GM18502 (cell line): ENCODE data around the gene ERGIC1.

Experiments used
- ATAC-seq: cut with Tn5 transposase; IDR thresholded peaks from one replicate; pipeline ENCODE4 v1.9.1; 2021; ENCODE audit warnings: mild to moderate bottlenecking; ENCODE audit not compliant: unreplicated experiment, poor library complexity

Gene ERGIC1

GRCh38 chr5:172910828-172911627 lies 77.0 kb downstream of the ERGIC1 start:
- no peak for ATAC-seq

GRCh38 chr5:172911628-172911880 lies 77.5 kb downstream of the ERGIC1 start:
- ATAC-seq: no peak

GRCh38 chr5:172911976-172912375 lies 77.9 kb downstream of the ERGIC1 start:
- ATAC-seq: no peak

DNA sequence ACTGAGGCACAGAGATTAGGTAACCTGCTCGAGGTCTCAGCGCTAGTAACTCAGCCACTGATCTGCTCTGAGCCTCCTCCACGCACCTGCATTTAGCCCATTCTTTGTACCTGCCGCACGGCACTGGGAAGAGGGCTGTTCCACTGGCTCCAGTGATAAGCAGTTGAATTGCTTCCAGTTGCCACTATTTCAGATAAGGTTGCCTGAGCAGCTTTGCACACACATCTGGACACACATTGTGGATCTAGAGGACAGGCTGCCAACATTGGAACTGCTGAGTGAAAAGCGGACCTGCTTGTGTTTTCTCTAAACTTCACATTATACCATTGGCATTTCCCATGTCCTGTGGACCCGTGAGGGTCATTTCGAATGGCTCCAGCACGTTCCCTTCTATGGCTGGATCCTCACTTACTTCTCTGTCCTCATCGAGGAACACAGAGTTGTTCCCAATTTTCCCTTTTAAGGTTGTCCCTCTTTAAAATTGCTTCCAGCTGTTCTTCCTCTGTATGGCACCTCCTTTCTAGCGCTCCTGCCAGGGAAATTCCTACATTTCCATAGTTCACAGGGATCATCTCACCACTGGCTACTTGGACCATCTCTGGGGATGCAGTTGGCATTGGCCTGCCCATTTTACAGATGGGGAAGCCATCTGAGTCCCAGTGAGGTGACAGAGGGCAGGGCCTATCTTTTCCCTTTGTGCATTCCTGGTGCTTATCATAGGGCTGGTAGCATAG lies 79.2 kb downstream of the ERGIC1 start:
- ATAC-seq: no peak

GRCh38 chr5:172915514-172915913 lies 81.5 kb downstream of the ERGIC1 start:
- no peak for ATAC-seq

DNA sequence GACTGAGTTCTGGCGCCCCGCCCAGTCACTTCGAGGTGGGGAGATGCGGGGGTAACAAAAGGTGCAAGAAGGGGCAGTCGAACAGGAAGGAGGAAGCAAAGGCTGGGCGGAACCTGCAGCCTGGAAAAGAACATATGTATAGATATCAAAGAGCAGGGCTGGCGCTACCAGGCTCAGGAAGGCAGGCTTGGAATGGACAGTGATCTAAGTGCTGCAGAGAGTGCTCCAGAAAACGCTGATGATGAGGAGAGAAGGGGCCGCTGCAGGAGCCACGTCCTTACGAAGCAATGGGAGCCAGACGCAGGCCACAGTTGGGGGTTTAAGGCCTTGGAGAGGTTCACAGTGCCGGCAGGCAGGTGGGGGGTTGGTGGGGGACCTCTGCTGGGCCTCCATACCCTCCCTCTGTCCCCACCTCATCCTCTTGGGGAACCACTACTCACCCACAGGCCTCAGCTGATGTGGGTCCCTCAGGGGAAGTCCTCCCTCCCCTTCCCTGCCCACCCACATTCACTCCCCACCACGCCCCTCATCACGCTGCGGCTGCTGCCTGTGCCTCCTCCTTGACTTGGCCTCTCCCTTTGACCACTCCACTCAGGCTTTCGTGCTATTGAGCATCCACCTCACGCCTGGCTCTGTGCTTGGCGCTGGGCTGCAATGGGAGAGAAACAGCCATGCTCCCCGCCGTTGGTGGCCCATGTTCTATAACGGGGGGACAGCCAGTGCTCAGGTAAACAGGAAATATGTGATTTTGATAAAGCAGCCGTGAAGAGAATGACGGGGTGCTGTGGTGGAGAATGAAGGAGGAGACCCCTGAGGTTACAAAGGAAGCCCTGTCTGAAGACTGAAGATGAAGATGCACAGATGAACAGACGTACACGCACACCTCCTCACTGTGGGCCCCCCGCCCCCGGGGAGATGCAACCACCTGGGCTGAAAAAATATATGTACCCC lies 84.6 kb downstream of the ERGIC1 start:
- no peak for ATAC-seq

DNA sequence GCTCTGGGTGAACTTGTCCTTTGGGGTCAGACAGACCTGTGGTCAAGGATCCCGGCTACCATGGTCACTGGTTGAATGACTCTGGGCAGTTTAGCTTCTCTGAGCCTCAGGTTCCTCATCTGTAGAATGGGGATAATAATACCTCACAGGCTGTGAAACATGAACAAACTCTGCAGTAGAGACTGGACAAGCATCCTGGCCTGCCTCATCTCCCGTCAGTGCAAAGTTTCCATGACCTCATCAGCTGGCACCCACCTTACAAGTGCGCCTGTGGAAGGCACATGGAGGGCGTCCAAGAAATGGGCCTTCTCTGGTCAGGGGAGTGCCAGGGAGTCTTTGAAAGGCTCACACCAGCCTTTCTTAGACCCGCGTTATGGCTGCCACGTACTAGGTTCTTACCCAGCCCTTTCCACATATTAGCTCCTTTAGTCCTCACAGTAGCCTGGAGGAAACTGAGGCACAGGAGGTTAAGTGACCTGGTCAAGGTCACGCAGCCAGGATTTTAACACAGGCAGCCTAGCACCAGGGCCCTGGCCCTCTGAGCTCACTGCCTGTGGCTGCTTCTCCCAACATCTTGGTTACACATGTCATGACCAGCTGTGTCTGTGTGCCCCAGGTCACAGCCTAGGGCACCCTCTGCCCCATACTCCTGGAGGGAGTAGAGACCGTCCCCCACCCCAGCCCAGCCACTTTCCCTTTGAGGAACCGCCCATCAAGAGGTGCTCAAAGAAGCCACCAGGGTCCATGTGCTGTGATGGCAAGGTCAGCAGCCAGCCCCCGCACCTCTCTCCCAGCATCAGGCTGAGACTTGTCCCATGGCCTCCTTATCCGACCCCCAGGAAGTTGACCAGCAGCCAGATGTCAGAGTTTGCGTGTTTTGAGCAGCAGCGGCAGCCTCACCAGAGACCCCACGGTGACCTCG lies 85.7 kb downstream of the ERGIC1 start:
- ATAC-seq: no peak

- ATAC-seq: no peak
Observed at GRCh38 chr5:172920447-172920849, 86.4 kb downstream of the ERGIC1 start.

GRCh38 chr5:172920995-172921394 lies 86.9 kb downstream of the ERGIC1 start:
- no peak for ATAC-seq

- ATAC-seq: no peak
Observed at GRCh38 chr5:172921906-172922305, 87.9 kb downstream of the ERGIC1 start.

- ATAC-seq: no peak
Observed at GRCh38 chr5:172923539-172923938, 89.5 kb downstream of the ERGIC1 start.

GRCh38 chr5:172925336-172925948 lies 91.4 kb downstream of the ERGIC1 start:
- ATAC-seq: no peak

- ATAC-seq: no peak
Observed at GRCh38 chr5:172926008-172926523, 92.0 kb downstream of the ERGIC1 start.

GRCh38 chr5:172926796-172927195 lies 92.7 kb downstream of the ERGIC1 start:
- no peak for ATAC-seq

- ATAC-seq: no peak
Observed at GRCh38 chr5:172929371-172929838, 95.4 kb downstream of the ERGIC1 start.

GRCh38 chr5:172931001-172931536 lies 97.0 kb downstream of the ERGIC1 start:
- no peak for ATAC-seq

DNA sequence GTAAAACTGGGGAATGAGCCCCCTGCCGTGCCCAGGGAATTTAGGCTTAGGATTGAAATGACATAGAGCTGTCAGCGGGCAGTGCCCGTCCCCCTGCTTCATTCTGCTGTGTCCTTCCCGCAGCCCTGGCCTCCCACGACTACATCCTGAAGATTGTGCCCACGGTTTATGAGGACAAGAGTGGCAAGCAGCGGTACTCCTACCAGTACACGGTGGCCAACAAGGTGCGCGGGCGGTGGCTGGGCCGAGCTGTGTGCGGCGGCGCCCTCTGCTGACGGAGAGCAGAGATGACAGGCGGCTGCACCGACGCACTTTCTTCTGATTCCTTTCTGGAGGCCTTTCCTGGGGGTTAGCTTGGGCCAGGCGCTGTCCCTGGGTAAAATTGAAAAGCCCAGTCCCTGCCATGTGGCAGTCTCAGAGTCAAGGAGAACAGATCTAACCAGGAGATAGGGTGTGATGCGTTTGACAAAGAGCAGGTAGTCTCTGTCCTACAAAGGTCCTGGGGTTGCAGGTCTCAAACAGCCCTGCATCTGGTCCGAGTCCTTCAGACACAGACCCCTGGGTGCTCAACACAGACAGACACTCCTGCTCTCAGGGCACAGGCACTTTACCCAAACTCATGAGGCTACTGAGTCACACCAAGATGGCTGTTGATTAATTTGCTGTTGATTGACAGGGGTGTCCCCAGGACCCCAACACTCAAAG lies 98.4 kb downstream of the ERGIC1 start:
- ATAC-seq: peak; percentile 55

- ATAC-seq: no peak
Observed at GRCh38 chr5:172933238-172933637, 99.2 kb downstream of the ERGIC1 start.
